Testis (tissue), 2 donors: ENCODE results near the gene LUZP1.

ENCODE experiments used
- CTCF ChIP-seq, 3 experiments: fragments of 450-650 bp in 2 of 3; fragments of 200-600 bp in 1 of 3; sonication (generic) in 1 of 3; IDR thresholded peaks; one replicate each; pipeline ENCODE4 v1.5.1; 2016 to 2019; ENCODE audit warnings: antibody characterized with exemption in 3 of 3, mild to moderate bottlenecking in 2 of 3, moderate library complexity in 1 of 3
- POLR2A ChIP-seq: fragments of 450-650 bp; IDR thresholded peaks from one replicate; pipeline ENCODE4 v1.6.1; 2017; ENCODE audit warnings: antibody characterized with exemption, mild to moderate bottlenecking, moderate library complexity

DNA sequence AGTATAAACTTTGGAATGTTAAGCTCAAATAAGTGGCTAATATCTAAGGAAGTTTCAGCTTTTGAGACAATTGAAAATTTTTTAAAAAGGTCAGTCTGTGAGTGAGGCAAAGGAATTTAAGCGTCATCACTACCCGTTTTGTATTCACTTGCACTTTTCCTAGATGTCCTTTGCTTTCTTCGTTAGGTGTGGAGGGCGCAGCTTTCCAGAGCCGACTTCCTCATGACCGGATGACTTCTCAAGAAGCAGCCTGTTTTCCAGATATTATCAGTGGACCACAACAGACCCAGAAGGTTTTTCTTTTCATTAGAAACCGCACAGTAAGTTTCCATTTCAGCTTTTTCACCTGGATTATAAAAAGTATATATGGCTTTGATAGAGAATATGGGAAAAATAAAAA lies 118.5 kb downstream of the LUZP1 start:
- no peak for TF ChIP-seq CTCF (IDR thresholded peaks at IDR 0.05)
- TF ChIP-seq POLR2A, result no peak
